Measurements from ENCODE around the gene PITPNC1. TPM values are rescaled to one million over a fixed set of nuclear protein-coding genes. Genes with fewer than 3 reads are reported as not detected.
"Not testable (repeated sequence)": the region's sequence is repeated elsewhere in the genome, so short reads cannot be mapped to it uniquely, and the experiment has no call there.

PITPNC1 gene
- polyA plus RNA-seq, 1 experiment = 9.1 TPM

GRCh38 chr17:67403483-67403882, 26.4 kb downstream of the PITPNC1 start:
- ChIA-PET POLR2A (no interaction called here), CTCF (no interaction called here)
- Histone ChIP-seq H3K9me3 (ENCODE audit: control insufficient read depth, insufficient read depth, low read length) (no peaks in the 10 kb centered on the region), H3K27ac (ENCODE audit: low read depth, low read length) (no peak overlapping the region), H3K4me3 (ENCODE audit: low read depth, low read length) (no peak overlapping the region), H3K27me3 (ENCODE audit: control insufficient read depth, insufficient read depth, low read length) (no peaks in the 10 kb centered on the region)
- no peak for TF ChIP-seq CTCF (IDR thresholded peaks at IDR 0.05; ENCODE audit: low read depth, low read length)
- no peak for DNase-seq (ENCODE audit: low read depth, low spot score)

GRCh38 chr17:67408455-67408830, 31.4 kb downstream of the PITPNC1 start:
- H3K9me3 ChIP-seq (ENCODE audit: control insufficient read depth, insufficient read depth, low read length); POLR2A ChIA-PET: not testable (repeated sequence)
- CTCF ChIA-PET = interaction anchor here (0.7 kb wide), 1 partner anchor 33 kb away, joined by 6 read pairs; no protein-coding TSS in a partner anchor

GRCh38 chr17:67411397-67411796, 34.3 kb downstream of the PITPNC1 start:
- POLR2A ChIA-PET = no interaction called here

More at GRCh38 chr17:67408455-67408830, 31.4 kb downstream of the PITPNC1 start:
- H3K27me3 ChIP-seq (ENCODE audit: control insufficient read depth, insufficient read depth, low read length); H3K4me3 ChIP-seq (ENCODE audit: low read depth, low read length); H3K27ac ChIP-seq (ENCODE audit: low read depth, low read length); DNase-seq (ENCODE audit: low read depth, low spot score): not testable (repeated sequence)

GRCh38 chr17:67412032-67412431, 35.0 kb downstream of the PITPNC1 start:
- POLR2A ChIA-PET = no interaction called here
- Histone ChIP-seq H3K9me3 (ENCODE audit: control insufficient read depth, insufficient read depth, low read length) (no peaks in the 10 kb centered on the region), H3K27ac (ENCODE audit: low read depth, low read length) (no peak overlapping the region), H3K27me3 (ENCODE audit: control insufficient read depth, insufficient read depth, low read length) (no peaks in the 10 kb centered on the region), H3K4me3 (ENCODE audit: low read depth, low read length) (no peak overlapping the region)
- CTCF ChIA-PET = no interaction called here
- TF ChIP-seq CTCF (IDR thresholded peaks at IDR 0.05; ENCODE audit: low read depth, low read length) = no peak
- DNase-seq (ENCODE audit: low read depth, low spot score) = no peak

More at GRCh38 chr17:67411397-67411796, 34.3 kb downstream of the PITPNC1 start:
- no peak for TF ChIP-seq CTCF (IDR thresholded peaks at IDR 0.05; ENCODE audit: low read depth, low read length)
- no peaks in the 10 kb centered on the region for H3K9me3 ChIP-seq (ENCODE audit: control insufficient read depth, insufficient read depth, low read length)
- DNase-seq (ENCODE audit: low read depth, low spot score) = no peak
- CTCF ChIA-PET = no interaction called here
- no peak overlapping the region for H3K27ac ChIP-seq (ENCODE audit: low read depth, low read length)
- H3K27me3 ChIP-seq (ENCODE audit: control insufficient read depth, insufficient read depth, low read length) = no peaks in the 10 kb centered on the region
- H3K4me3 ChIP-seq (ENCODE audit: low read depth, low read length) = no peak overlapping the region

GRCh38 chr17:67412941-67413340, 35.9 kb downstream of the PITPNC1 start:
- TF ChIP-seq CTCF (IDR thresholded peaks at IDR 0.05; ENCODE audit: low read depth, low read length) = no peak
- POLR2A ChIA-PET = no interaction called here

GRCh38 chr17:67413388-67413787, 36.3 kb downstream of the PITPNC1 start:
- Histone ChIP-seq H3K4me3 (ENCODE audit: low read depth, low read length) (no peak overlapping the region), H3K27me3 (ENCODE audit: control insufficient read depth, insufficient read depth, low read length) (no peaks in the 10 kb centered on the region), H3K27ac (ENCODE audit: low read depth, low read length) (no peak overlapping the region), H3K9me3 (ENCODE audit: control insufficient read depth, insufficient read depth, low read length) (no peaks in the 10 kb centered on the region)
- no peak for TF ChIP-seq CTCF (IDR thresholded peaks at IDR 0.05; ENCODE audit: low read depth, low read length)
- POLR2A ChIA-PET = no interaction called here
- no peak for DNase-seq (ENCODE audit: low read depth, low spot score)
- CTCF ChIA-PET = no interaction called here

More at GRCh38 chr17:67412941-67413340, 35.9 kb downstream of the PITPNC1 start:
- Histone ChIP-seq H3K27me3 (ENCODE audit: control insufficient read depth, insufficient read depth, low read length) (no peaks in the 10 kb centered on the region), H3K4me3 (ENCODE audit: low read depth, low read length) (no peak overlapping the region), H3K27ac (ENCODE audit: low read depth, low read length) (no peak overlapping the region), H3K9me3 (ENCODE audit: control insufficient read depth, insufficient read depth, low read length) (no peaks in the 10 kb centered on the region)
- DNase-seq (ENCODE audit: low read depth, low spot score) = no peak
- CTCF ChIA-PET = no interaction called here
